Measurements from ENCODE around the gene YTHDC1.

Gene YTHDC1

GRCh38 chr4:68337522-68337921, 12.4 kb downstream of the YTHDC1 start:
- no peak for DNase-seq (ENCODE audit: low read depth)
- in situ Hi-C loops (cut with HindIII; ENCODE audit: low sequenced_read_pairs), result no loop called here
- TF ChIP-seq CTCF (IDR thresholded peaks at IDR 0.05; ENCODE audit: low read depth, low read length, missing control alignments), result no peak
- no peak overlapping the region for H3K4me3 ChIP-seq (ENCODE audit: low read depth, low read length)

GRCh38 chr4:68337004-68337403, 12.9 kb downstream of the YTHDC1 start:
- DNase-seq (ENCODE audit: low read depth), result no peak
- in situ Hi-C loops (cut with HindIII; ENCODE audit: low sequenced_read_pairs), result no loop called here
- H3K4me3 ChIP-seq (ENCODE audit: low read depth, low read length), result no peak overlapping the region
- TF ChIP-seq CTCF (IDR thresholded peaks at IDR 0.05; ENCODE audit: low read depth, low read length, missing control alignments), result no peak

- TF ChIP-seq CTCF (IDR thresholded peaks at IDR 0.05; ENCODE audit: low read depth, low read length, missing control alignments), result no peak
- no peak for DNase-seq (ENCODE audit: low read depth)
- in situ Hi-C loops (cut with HindIII; ENCODE audit: low sequenced_read_pairs), result no loop called here
- H3K4me3 ChIP-seq (ENCODE audit: low read depth, low read length), result no peak overlapping the region
These were observed 13.4 kb downstream of the YTHDC1 start for GRCh38 chr4:68336530-68336929.

- in situ Hi-C loops (cut with HindIII; ENCODE audit: low sequenced_read_pairs), result no loop called here
- no peak for DNase-seq (ENCODE audit: low read depth)
- TF ChIP-seq CTCF (IDR thresholded peaks at IDR 0.05; ENCODE audit: low read depth, low read length, missing control alignments), result no peak
- no peak overlapping the region for H3K4me3 ChIP-seq (ENCODE audit: low read depth, low read length)
These were observed 23.7 kb downstream of the YTHDC1 start for GRCh38 chr4:68326141-68326540.

GRCh38 chr4:68324519-68325262, 25.2 kb downstream of the YTHDC1 start:
- TF ChIP-seq CTCF (IDR thresholded peaks at IDR 0.05; ENCODE audit: low read depth, low read length, missing control alignments), result no peak
- in situ Hi-C loops (cut with HindIII; ENCODE audit: low sequenced_read_pairs), result no loop called here
- no peak for DNase-seq (ENCODE audit: low read depth)
- H3K4me3 ChIP-seq (ENCODE audit: low read depth, low read length), result no peak overlapping the region

- no peak for TF ChIP-seq CTCF (IDR thresholded peaks at IDR 0.05; ENCODE audit: low read depth, low read length, missing control alignments)
- DNase-seq (ENCODE audit: low read depth), result no peak
- in situ Hi-C loops (cut with HindIII; ENCODE audit: low sequenced_read_pairs), result no loop called here
- H3K4me3 ChIP-seq (ENCODE audit: low read depth, low read length), result no peak overlapping the region
These were observed 30.9 kb downstream of the YTHDC1 start for GRCh38 chr4:68319040-68319439.
